DND-41 (cell line): ENCODE results near the gene ZMYND15.

Source experiments
- CTCF ChIP-seq: IDR thresholded peaks from 2 replicates; pipeline ENCODE4 v1.5.1; 2012; ENCODE audit warnings: borderline replicate concordance, low read length, moderate library complexity, mild to moderate bottlenecking; ENCODE audit not compliant: poor library complexity, severe bottlenecking; ENCODE audit errors: extremely low read depth
- EZH2 ChIP-seq: IDR thresholded peaks from 3 replicates; pipeline ENCODE4 v1.6.1; 2012; ENCODE audit warnings: borderline replicate concordance, low read depth, mild to moderate bottlenecking, moderate library complexity, low read length, inconsistent platforms; ENCODE audit not compliant: severe bottlenecking

- TF ChIP-seq EZH2 = no peak
- no peak for TF ChIP-seq CTCF
Observed at GRCh38 chr17:4766201-4766600, 26.6 kb downstream of the ZMYND15 start.
